Activated T-cell treated with anti-CD3 and anti-CD28 coated beads for 4 hours (primary cell): ENCODE measurements around the gene SORCS3.

Experiments
- DNase-seq: peaks from one replicate; pipeline ENCODE4 v3.0.0-alpha.2; 2020

The SORCS3 gene

GRCh38 chr10:105024184-105024583, 383.1 kb downstream of the SORCS3 start:
- no peak for DNase-seq

GRCh38 chr10:105025092-105025491, 384.0 kb downstream of the SORCS3 start:
- no peak for DNase-seq

DNA sequence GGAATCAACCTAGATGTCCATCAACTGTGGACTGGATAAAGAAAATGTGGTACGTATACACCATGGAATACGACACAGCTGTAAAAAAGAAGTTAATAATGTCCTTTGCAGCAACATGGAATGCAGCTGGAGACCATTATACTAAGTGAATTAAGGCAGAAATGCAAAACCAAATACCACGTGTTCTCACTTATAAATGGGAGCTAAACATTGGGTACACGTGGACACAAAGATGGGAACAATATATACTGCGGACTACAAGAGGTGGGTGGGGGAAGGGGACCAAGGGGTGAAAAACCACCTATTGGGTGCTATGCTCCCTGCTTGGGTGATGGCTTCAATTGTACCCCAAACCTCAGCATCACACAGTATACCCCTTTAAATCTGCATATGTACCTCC, 385.5 kb downstream of the SORCS3 start:
- no peak for DNase-seq

DNA sequence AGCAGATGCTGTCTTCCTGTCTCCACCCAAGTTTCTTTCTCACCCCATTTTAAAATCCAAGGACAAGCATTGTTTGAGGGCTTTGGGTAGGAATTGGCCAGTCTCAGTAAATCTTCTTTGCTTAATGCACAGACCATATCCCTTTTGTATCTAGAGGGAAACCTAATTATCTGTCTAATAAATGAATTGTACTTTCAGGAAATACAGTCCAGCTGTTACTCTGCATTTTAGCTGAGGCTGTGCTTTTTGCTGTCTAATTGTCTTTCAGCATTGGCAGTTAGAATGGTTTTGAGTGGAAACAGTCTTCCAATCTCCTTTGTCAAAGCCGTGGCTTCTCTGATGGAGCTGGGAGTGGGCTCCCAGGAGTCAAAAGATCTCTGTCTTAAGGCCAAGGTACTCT, 388.2 kb downstream of the SORCS3 start:
- DNase-seq = no peak

DNA sequence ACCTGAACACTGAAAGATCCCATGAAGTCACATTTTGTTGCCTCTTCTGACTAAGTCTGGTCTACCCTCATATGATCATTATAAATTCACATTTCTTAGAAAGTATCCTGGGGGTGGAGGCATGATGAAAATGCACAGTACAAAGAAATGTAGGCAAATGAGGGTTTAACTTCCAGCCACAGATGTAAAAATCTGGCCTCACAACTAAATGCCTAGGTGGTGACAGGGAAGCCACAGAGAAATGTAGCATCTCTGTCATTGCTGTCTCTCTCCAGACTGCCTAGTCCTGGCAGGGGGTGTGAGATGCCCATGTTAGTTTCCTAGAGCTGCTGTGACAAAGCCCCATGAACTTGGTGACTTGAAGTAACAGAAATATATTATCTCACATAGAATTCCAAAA, 395.9 kb downstream of the SORCS3 start:
- no peak for DNase-seq

DNA sequence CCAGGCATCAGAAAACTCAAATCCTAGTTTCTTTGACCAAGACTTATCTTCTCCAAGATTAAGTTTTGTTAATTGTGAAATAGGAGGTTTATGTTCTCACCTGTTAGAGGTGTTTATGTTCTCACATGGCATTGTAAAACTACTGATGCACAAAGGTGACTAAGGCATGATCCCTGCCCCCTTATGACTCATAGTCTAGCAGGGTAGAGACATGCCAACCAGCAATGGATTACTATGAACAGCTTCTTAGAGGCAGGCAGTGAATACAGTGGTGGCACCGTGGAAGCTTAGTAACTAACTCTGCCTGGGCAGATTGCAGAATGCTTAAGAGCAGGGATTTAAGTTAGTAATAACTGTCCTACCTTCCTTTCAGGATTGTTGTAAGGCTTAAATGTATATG, 400.9 kb downstream of the SORCS3 start:
- no peak for DNase-seq

DNA sequence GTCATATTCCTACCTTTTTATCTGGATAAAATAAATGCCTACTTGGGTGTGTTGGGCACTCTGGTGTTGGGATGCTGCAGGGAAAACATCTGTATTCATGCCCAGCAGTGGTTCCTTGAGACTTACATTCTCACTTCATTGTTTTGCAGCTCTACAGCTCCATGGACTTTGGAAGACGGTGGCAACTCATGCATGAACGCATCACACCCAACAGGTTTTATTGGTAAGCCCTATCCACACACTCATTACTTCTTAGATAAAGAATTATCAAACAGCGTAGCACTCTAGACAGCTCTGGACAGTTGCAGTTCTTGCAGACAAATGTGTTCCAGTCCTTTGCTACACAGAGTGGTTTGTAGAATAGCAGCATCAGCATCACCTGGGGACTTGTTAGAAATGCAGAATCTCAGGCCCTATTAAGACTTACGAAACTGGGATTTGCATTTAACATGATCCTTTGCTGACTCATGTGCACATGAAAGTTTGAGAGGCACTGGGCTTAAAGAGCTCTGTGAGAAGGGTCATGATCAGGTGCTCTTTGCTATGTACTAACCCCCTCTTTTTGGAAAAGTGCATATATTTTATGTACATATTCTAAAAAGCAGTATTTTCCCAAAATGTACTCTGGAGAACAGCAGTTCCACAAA, 401.9 kb downstream of the SORCS3 start:
- DNase-seq = no peak

DNA sequence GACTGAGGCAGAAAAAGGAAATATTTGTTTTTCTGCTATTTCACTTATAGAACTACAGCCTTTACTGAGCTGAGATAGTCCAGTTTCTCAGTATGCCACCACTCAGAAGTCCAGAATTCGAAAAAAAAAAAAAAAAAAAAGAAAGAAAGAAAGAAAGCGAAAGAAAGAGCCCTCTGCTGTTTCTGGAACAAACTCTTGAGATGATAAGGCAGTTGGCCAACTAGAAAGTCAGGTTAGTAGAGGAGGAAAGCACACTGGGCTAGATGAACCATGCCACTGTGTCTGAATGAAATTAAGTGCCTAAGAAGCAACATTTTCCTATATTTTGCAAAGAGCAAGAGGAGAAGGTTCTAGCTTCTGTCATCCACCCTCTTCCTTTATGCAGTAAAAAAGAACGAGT, 403.8 kb downstream of the SORCS3 start:
- no peak for DNase-seq

- DNase-seq = no peak
Measured at GRCh38 chr10:105056413-105056812, 415.3 kb downstream of the SORCS3 start.

- DNase-seq = no peak
Measured at GRCh38 chr10:105062951-105063350, 421.9 kb downstream of the SORCS3 start.

- DNase-seq = no peak
Measured at GRCh38 chr10:105063796-105064195, 422.7 kb downstream of the SORCS3 start.

DNA sequence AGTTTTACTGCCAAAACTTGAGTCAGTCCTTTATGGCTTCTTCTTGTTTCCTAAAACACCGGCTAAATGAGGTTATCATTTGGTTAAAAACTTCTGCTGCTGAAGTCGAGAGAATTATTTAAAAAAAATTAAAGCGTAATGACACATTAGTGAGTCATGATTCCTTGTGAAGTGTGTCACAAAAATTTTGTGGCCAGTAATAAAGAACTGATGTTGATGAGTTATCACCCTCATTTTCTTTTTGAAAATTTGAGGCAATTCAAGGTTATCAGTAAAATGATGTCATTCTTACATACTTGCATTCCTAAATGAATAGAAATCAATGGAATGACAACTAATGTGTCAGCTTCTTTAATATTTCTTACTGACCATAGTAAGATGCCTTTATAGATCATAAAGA, 427.4 kb downstream of the SORCS3 start:
- DNase-seq = no peak

- DNase-seq = no peak
Measured at GRCh38 chr10:105070249-105070648, 429.2 kb downstream of the SORCS3 start.

DNA sequence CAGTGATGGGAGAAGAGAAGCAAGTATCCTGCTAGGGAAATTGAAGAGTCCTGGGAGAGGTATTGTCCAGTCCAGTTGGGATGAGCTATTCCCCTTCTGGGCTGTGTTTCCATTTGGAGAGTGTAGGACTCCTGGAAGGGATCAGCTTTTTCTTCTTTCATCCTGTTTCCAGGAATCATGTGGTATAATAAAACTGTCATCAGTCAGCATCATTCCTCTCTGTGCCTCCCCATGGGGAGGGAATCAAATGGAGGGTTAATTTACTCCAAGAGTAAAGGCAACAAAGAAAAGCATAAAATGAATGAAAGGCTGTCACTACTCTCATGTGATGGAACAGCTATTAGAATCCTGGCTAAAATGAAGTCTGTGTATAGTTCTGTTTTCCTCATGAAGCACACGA, 429.9 kb downstream of the SORCS3 start:
- no peak for DNase-seq

DNA sequence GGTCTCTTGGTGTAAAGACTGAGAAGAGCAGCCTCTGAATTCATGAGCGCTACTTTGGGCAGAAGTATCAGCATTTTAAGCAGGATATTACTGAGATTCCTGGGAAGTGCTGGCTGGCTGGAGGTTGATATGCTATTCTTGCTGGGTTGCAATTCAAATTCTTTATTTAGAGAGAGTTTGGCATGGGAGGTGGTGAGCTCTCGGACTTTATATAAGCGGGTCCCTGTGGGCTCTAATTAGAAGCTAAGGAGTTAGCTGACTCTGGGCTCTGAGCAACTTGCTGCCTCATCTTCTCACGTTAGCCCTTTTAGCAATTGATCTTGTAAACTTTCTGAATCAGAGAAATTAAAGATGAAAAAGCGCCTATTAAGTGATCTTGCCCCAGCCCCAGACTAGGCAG, 430.9 kb downstream of the SORCS3 start:
- DNase-seq = no peak

DNA sequence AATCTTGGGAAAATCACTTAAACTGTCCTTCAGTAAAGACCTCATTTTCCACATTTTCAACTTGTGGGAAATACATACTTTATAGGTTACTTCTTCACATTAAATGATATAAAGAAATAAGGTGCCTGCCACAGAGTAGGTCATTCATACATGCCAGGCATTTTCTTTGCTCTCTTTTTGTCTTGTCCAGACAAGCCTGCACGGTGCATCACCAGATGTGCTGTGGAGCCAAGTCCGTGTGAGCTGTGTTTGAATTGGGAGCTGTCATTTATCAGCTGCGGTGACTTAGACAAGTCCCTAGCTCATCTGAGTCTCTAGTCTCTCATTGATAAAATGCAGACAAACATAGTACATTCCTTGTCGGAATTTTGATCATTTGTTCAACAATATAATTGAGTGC, 432.9 kb downstream of the SORCS3 start:
- no peak for DNase-seq

DNA sequence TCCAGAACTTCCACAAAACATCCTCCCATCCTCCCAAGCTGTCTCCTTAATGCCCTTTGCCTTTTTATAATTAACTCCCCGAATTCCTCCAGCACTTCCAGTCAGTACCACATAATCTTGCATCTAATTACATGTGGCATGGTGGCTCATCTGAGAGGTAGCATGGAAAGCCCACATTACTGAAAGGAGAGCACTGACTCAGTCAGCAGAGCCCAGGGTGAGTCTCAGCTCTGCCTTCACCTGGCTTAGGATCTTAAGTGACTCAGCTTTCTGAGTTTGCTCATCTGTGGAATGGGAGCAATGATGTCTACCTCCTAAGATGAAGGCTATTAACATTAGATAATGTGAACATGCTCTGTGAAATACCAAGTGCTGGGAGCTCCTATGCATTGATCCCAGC, 433.9 kb downstream of the SORCS3 start:
- no peak for DNase-seq

DNA sequence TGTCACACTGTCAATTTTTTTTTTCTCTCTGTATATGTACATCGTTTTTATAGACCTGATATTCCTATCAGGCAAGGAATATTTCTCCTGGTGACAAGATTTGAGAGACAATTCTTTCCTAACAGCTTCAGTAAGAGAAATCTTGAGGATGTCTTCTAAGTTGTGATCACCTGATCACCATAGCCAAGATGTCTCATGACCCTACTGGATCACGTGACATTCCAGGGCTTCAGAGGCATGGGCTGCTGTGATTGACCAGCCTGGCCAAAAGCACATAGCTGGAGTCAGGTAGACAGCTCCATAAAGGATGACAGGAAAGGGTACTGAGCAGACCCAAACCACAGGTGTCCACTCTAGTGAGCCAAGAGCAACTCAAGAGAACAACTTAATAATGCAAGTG, 444.9 kb downstream of the SORCS3 start:
- no peak for DNase-seq

GRCh38 chr10:105094048-105094447, 453.0 kb downstream of the SORCS3 start:
- no peak for DNase-seq

DNA sequence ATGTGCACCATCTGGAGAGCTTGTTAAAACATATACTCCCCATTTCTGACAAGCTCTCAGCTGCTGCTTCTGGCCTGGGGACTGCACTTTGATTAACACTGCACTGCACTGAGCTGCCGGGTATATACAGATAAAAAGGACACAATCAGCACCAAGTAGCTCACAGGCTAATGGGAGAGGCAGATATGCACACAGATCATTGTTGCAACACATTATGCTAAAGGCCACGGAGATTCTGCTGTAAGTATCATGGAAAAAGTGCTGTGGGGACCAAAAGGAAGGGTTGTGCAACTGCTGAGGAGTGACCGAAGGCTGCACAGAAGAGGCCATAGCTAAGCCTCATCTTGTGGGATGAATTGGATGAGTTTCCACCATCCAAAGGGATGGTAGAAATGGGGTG, 455.2 kb downstream of the SORCS3 start:
- DNase-seq = no peak

GRCh38 chr10:105102977-105103376, 461.9 kb downstream of the SORCS3 start:
- no peak for DNase-seq

- DNase-seq = no peak
Measured at GRCh38 chr10:105104297-105104696, 463.2 kb downstream of the SORCS3 start.

- no peak for DNase-seq
Measured at GRCh38 chr10:105109164-105109563, 468.1 kb downstream of the SORCS3 start.

DNA sequence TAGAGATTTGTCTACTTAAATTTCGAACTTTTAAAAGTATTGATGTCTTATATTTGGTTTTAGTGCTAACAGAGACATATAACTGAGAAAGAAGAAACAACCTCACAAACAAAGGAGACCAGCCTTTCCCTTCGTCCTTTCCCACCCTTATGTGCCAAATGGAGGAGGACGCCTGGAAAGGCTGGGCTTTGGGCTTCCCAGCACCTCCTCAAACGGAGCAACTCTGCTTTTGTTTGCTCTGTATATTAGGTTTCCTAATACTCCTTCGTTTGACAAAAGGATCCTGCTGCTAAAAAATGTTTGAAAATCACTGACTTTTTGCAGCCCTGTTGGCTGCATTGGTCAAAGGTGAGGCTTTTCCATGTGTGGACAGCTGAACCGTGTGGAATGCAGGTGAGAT, 471.8 kb downstream of the SORCS3 start:
- no peak for DNase-seq

GRCh38 chr10:105113666-105114065, 472.6 kb downstream of the SORCS3 start:
- no peak for DNase-seq

- no peak for DNase-seq
Measured at GRCh38 chr10:105121743-105122142, 480.7 kb downstream of the SORCS3 start.
